ENCODE data around the gene CRBN.

GRCh38 chr3:3110749-3111361 is 68.6 kb downstream of the CRBN start:
- no peak for TF ChIP-seq POLR2A (IDR thresholded peaks at IDR 0.05)
- TF ChIP-seq, protein P1, sequence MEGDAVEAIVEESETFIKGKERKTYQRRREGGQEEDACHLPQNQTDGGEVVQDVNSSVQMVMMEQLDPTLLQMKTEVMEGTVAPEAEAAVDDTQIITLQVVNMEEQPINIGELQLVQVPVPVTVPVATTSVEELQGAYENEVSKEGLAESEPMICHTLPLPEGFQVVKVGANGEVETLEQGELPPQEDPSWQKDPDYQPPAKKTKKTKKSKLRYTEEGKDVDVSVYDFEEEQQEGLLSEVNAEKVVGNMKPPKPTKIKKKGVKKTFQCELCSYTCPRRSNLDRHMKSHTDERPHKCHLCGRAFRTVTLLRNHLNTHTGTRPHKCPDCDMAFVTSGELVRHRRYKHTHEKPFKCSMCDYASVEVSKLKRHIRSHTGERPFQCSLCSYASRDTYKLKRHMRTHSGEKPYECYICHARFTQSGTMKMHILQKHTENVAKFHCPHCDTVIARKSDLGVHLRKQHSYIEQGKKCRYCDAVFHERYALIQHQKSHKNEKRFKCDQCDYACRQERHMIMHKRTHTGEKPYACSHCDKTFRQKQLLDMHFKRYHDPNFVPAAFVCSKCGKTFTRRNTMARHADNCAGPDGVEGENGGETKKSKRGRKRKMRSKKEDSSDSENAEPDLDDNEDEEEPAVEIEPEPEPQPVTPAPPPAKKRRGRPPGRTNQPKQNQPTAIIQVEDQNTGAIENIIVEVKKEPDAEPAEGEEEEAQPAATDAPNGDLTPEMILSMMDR (IDR thresholded peaks at IDR 0.05): no peak
